ENCODE results near the gene CEP350. TPM values are rescaled to one million over a fixed set of nuclear protein-coding genes. Genes with fewer than 3 reads are reported as not detected.
"Not testable (repeated sequence)": the region's sequence is repeated elsewhere in the genome, so short reads cannot be mapped to it uniquely, and the experiment has no call there.

The CEP350 gene
- total and polyA plus RNA-seq, 2 experiments from 2014 or later: 19.0 to 72.6 TPM

DNA sequence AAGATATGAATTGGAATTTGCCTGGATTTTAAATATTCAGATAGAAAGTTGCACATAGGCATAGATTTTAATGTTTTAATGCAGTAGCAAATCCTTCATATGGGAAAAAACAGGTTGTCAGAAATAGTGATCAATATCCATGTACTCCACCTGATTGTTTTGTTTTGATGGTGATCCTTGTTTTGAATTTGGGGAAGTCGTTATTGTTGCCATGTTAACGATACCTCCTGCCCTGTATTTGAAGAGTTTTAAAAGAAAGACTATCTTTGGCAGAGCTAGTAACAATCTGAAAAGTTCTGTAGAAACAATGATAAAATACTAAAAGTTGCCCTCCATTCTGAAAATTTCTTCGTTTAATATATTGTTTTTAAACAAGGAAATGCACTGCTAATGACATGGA lies 1.1 kb downstream of the CEP350 start:
- TF ChIP-seq EZH2phosphoT487 (IDR thresholded peaks at IDR 0.05; ENCODE audit: low read depth, severe bottlenecking, unreplicated experiment) (no peak), EZH2 (IDR thresholded peaks at IDR 0.05; ENCODE audit: borderline replicate concordance) (no peak)
- TF ChIP-seq, protein P1, sequence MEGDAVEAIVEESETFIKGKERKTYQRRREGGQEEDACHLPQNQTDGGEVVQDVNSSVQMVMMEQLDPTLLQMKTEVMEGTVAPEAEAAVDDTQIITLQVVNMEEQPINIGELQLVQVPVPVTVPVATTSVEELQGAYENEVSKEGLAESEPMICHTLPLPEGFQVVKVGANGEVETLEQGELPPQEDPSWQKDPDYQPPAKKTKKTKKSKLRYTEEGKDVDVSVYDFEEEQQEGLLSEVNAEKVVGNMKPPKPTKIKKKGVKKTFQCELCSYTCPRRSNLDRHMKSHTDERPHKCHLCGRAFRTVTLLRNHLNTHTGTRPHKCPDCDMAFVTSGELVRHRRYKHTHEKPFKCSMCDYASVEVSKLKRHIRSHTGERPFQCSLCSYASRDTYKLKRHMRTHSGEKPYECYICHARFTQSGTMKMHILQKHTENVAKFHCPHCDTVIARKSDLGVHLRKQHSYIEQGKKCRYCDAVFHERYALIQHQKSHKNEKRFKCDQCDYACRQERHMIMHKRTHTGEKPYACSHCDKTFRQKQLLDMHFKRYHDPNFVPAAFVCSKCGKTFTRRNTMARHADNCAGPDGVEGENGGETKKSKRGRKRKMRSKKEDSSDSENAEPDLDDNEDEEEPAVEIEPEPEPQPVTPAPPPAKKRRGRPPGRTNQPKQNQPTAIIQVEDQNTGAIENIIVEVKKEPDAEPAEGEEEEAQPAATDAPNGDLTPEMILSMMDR (IDR thresholded peaks at IDR 0.05; ENCODE audit: poor library complexity): no peak
- no peaks in the 10 kb centered on the region for H3K36me3 ChIP-seq (replicated peaks; ENCODE audit: insufficient read depth, low read depth)
- peaks cover 15% of the 10 kb centered on the region for H3K4me1 ChIP-seq (ENCODE audit: insufficient read depth)
- peak overlapping the region; percentile 71 for H3K4me3 ChIP-seq
- no peak for DNase-seq (ENCODE audit: low spot score)
- no peaks in the 10 kb centered on the region for H3K9me3 ChIP-seq (ENCODE audit: low read depth)
- peaks cover 22% of the 10 kb centered on the region for H4K20me1 ChIP-seq (ENCODE audit: insufficient read depth, poor library complexity, severe bottlenecking)
- H2AFZ ChIP-seq: peak overlapping the region; percentile 78
- H3K27ac ChIP-seq: peak overlapping the region; percentile 94
- no peaks in the 10 kb centered on the region for H3K27me3 ChIP-seq
- peak overlapping the region; percentile 92 for H3K4me2 ChIP-seq
- 2% methylated on average over 3 of the region's 3 CpGs for WGBS (ENCODE audit: low lambda C conversion rate, missing lambda C conversion rate)
- peaks cover 59% of the 10 kb centered on the region for H3K79me2 ChIP-seq
- no peaks in the 10 kb centered on the region for H3K9me2 ChIP-seq (replicated peaks; ENCODE audit: insufficient read depth)

DNA sequence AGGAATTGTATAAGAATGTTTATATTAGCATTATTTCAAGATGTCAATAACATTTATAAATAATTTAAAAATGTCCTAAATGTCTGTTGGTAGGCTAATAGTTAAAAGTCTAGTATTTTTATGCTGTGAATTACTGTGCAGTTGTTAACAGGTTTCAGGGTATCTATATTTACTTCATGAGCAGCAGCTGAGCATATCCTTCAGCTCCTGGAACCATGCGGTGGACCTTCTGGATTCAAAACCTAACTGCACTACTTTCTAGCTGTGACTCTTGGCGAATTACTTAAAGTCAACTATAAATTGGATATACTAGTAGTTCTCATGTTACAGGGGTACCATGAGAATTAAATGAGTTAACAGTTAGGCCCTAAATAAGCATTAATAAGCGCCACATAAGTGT lies 3.7 kb downstream of the CEP350 start:
- DNase-seq (ENCODE audit: low spot score): no peak
- no peak overlapping the region for H3K4me3 ChIP-seq
- H3K9me3 ChIP-seq (ENCODE audit: low read depth): no peaks in the 10 kb centered on the region
- peaks cover 38% of the 10 kb centered on the region for H4K20me1 ChIP-seq (ENCODE audit: insufficient read depth, poor library complexity, severe bottlenecking)
- WGBS (ENCODE audit: low lambda C conversion rate, missing lambda C conversion rate): 87% methylated on average over 3 of the region's 3 CpGs
- H3K4me2 ChIP-seq: peak overlapping the region; percentile 92
- no peak overlapping the region for H2AFZ ChIP-seq
- H3K79me2 ChIP-seq: peaks cover 85% of the 10 kb centered on the region
- no peaks in the 10 kb centered on the region for H3K27me3 ChIP-seq
- no peaks in the 10 kb centered on the region for H3K9me2 ChIP-seq (replicated peaks; ENCODE audit: insufficient read depth)
- H3K27ac ChIP-seq: no peak overlapping the region
- peaks cover 14% of the 10 kb centered on the region for H3K4me1 ChIP-seq (ENCODE audit: insufficient read depth)
- TF ChIP-seq, protein P1 (IDR thresholded peaks at IDR 0.05; ENCODE audit: poor library complexity): no peak
- TF ChIP-seq EZH2phosphoT487 (IDR thresholded peaks at IDR 0.05; ENCODE audit: low read depth, severe bottlenecking, unreplicated experiment) (no peak), EZH2 (IDR thresholded peaks at IDR 0.05; ENCODE audit: borderline replicate concordance) (no peak)
- no peaks in the 10 kb centered on the region for H3K36me3 ChIP-seq (replicated peaks; ENCODE audit: insufficient read depth, low read depth)

DNA sequence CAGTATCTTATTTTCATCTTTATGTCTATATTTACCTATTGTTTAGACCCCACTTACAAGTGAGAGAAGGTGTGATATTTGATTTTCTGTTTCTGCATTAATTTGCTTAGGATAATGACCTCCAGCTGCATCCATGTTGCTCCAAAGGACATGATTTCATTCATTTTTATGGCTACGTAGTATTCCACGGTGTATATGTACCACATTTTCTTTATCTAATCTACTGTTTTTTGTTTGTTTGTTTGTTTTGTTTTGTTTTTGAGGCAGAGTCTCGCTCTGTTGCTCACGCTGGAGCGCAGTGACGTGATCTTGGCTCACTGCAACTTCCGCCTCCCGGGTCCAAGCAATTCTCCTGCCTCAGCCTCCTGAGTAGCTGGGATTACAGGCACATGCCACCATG lies 7.6 kb downstream of the CEP350 start:
- not testable (repeated sequence) for H3K4me3 ChIP-seq; H2AFZ ChIP-seq; H3K9me2 ChIP-seq (replicated peaks; ENCODE audit: insufficient read depth); H3K9me3 ChIP-seq (ENCODE audit: low read depth); DNase-seq (ENCODE audit: low spot score); H3K27ac ChIP-seq; H3K4me2 ChIP-seq; H3K36me3 ChIP-seq (replicated peaks; ENCODE audit: insufficient read depth, low read depth); H3K27me3 ChIP-seq; H3K4me1 ChIP-seq (ENCODE audit: insufficient read depth)
- WGBS (ENCODE audit: low lambda C conversion rate, missing lambda C conversion rate): 92% methylated on average over 8 of the region's 8 CpGs
- H3K79me2 ChIP-seq: peaks cover 100% of the 10 kb centered on the region
- H4K20me1 ChIP-seq (ENCODE audit: insufficient read depth, poor library complexity, severe bottlenecking): peaks cover 28% of the 10 kb centered on the region

DNA sequence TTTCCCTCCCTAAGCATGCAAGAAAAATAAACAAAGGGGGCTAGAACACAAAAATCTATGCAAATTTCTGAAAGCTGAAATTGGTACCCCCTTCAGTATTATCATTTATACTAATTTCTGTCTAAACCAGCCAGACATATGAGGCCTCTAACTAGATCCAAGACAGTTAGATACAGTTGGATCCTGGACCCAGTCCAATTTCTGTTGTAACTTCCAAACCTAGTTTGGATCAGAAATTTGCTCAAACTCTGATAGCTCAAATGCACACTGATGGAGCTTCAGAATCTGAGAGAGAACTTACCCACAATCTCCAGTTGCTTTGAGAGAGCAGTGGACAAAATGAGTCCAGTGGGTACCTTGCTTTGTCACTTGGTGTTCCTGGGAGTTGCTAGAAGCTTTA lies 11.9 kb downstream of the CEP350 start:
- H3K4me1 ChIP-seq (ENCODE audit: insufficient read depth): no peaks in the 10 kb centered on the region
- H2AFZ ChIP-seq: no peak overlapping the region
- H3K36me3 ChIP-seq (replicated peaks; ENCODE audit: insufficient read depth, low read depth): no peaks in the 10 kb centered on the region
- H3K27me3 ChIP-seq: no peaks in the 10 kb centered on the region
- H3K9me3 ChIP-seq (ENCODE audit: low read depth): peaks cover 6% of the 10 kb centered on the region
- TF ChIP-seq EZH2 (IDR thresholded peaks at IDR 0.05; ENCODE audit: borderline replicate concordance): no peak
- TF ChIP-seq, protein P1 (IDR thresholded peaks at IDR 0.05; ENCODE audit: poor library complexity): no peak
- no peak for TF ChIP-seq EZH2phosphoT487 (IDR thresholded peaks at IDR 0.05; ENCODE audit: low read depth, severe bottlenecking, unreplicated experiment)
- no peak overlapping the region for H3K27ac ChIP-seq
- DNase-seq (ENCODE audit: low spot score): no peak
- no peak overlapping the region for H3K4me3 ChIP-seq
- H3K9me2 ChIP-seq (replicated peaks; ENCODE audit: insufficient read depth): no peaks in the 10 kb centered on the region
- H3K79me2 ChIP-seq: peaks cover 100% of the 10 kb centered on the region
- H3K4me2 ChIP-seq: no peak overlapping the region
- peaks cover 20% of the 10 kb centered on the region for H4K20me1 ChIP-seq (ENCODE audit: insufficient read depth, poor library complexity, severe bottlenecking)
